IMR-90 (cell line): Measurements from ENCODE around the gene MROH2A. TPM values are rescaled to one million over a fixed set of nuclear protein-coding genes. Genes with fewer than 3 reads are reported as not detected.

Experiments used
- ATAC-seq: fragments of 200-7000 bp; cut with Tn5 transposase; 2 replicates; pipeline ENCODE4 v1.9.1; 2020; ENCODE audit warnings: low read depth, mild to moderate bottlenecking, moderate library complexity
- BruUV-seq: library from RNA; stranded (reverse); fragments of 400-500 nt; replicated peaks from 2 replicates; lab custom pipeline; 2021; lab: Mats Ljungman, UMichigan
- CTCF ChIA-PET: fragments of 300-600 bp; formaldehyde crosslinking; extraction: SDS; loops from one replicate; lab custom pipeline; 2021; ENCODE audit warnings: antibody characterized with exemption; lab: Yijun Ruan, JAX
- POLR2A ChIA-PET: fragments of 300-600 bp; sonication (Branson Sonifier 250); formaldehyde crosslinking; loops from one replicate; lab custom pipeline; 2022; ENCODE audit warnings: antibody characterized with exemption; ENCODE audit not compliant: unreplicated experiment; lab: Charles Lee
- DNase-seq: peaks from one replicate; pipeline ENCODE4 v3.0.0; 2013
- H2AFZ ChIP-seq: replicated peaks from 2 replicates; pipeline ENCODE3; 2013; ENCODE audit warnings: low read length, mild to moderate bottlenecking; ENCODE audit not compliant: poor library complexity
- H2AK5ac ChIP-seq: 2 replicates; pipeline ENCODE4 v1.6.1; 2013; ENCODE audit warnings: low read depth, low read length, inconsistent platforms
- H2AK9ac ChIP-seq: replicated peaks from 2 replicates; pipeline ENCODE3; 2013; ENCODE audit warnings: mild to moderate bottlenecking, low read depth, low read length, moderate library complexity; ENCODE audit not compliant: poor library complexity
- H2BK120ac ChIP-seq: 2 replicates; pipeline ENCODE4 v1.6.1; 2013; ENCODE audit warnings: low read depth, low read length, inconsistent platforms
- H2BK15ac ChIP-seq: 3 replicates; pipeline ENCODE4 v1.6.1; 2013; ENCODE audit warnings: low read depth, low read length, inconsistent platforms
- H2BK20ac ChIP-seq: 2 replicates; pipeline ENCODE4 v1.6.1; 2013; ENCODE audit warnings: low read depth, mild to moderate bottlenecking, inconsistent platforms, low read length, moderate library complexity
- H2BK5ac ChIP-seq: 2 replicates; pipeline ENCODE4 v1.6.1; 2013; ENCODE audit warnings: mild to moderate bottlenecking, low read depth, low read length, inconsistent platforms; ENCODE audit not compliant: poor library complexity, severe bottlenecking
- H3K14ac ChIP-seq: replicated peaks from 2 replicates; pipeline ENCODE4 v1.6.1; 2013; ENCODE audit warnings: low read depth, low read length, inconsistent platforms
- H3K18ac ChIP-seq: 2 replicates; pipeline ENCODE4 v1.6.1; 2013; ENCODE audit warnings: low read depth, low read length, control low read depth
- H3K23ac ChIP-seq: 2 replicates; pipeline ENCODE4 v1.6.1; 2013; ENCODE audit warnings: low read depth, low read length, inconsistent platforms
- H3K27ac ChIP-seq: 2 replicates; pipeline ENCODE4 v1.5.1; 2013; ENCODE audit warnings: mild to moderate bottlenecking, control low read depth, low read length; ENCODE audit not compliant: insufficient read depth
- H3K27me3 ChIP-seq: 2 replicates; pipeline ENCODE4 v1.6.1; 2013; ENCODE audit warnings: low read length; ENCODE audit not compliant: control insufficient read depth, insufficient read depth
- H3K36me3 ChIP-seq: 2 replicates; pipeline ENCODE4 v1.6.1; 2013; ENCODE audit warnings: low read length, mixed read lengths; ENCODE audit not compliant: control insufficient read depth, insufficient read depth
- H3K4ac ChIP-seq: 2 replicates; pipeline ENCODE4 v1.6.1; 2013; ENCODE audit warnings: low read depth, low read length, inconsistent platforms
- H3K4me1 ChIP-seq: 2 replicates; pipeline ENCODE4 v1.6.1; 2013; ENCODE audit warnings: low read length, mixed read lengths; ENCODE audit not compliant: control insufficient read depth, insufficient read depth
- H3K4me2 ChIP-seq: 2 replicates; pipeline ENCODE4 v1.6.1; 2013; ENCODE audit warnings: low read depth, mild to moderate bottlenecking, control low read depth, low read length, moderate library complexity
- H3K4me3 ChIP-seq: 2 replicates; pipeline ENCODE4 v1.5.1; 2013; ENCODE audit warnings: low read depth, mild to moderate bottlenecking, control low read depth, low read length, moderate library complexity; ENCODE audit not compliant: insufficient read depth
- H3K56ac ChIP-seq: 2 replicates; pipeline ENCODE4 v1.6.1; 2013; ENCODE audit warnings: low read length, inconsistent platforms; ENCODE audit not compliant: insufficient read depth; ENCODE audit errors: extremely low read depth
- H3K79me1 ChIP-seq, 2 experiments: 2 replicates each; pipeline ENCODE4 v1.6.1; 2013; ENCODE audit warnings: low read length in 2 of 2, inconsistent platforms in 1 of 2, low read depth in 1 of 2
- H3K9ac ChIP-seq: 2 replicates; pipeline ENCODE4 v1.6.1; 2013; ENCODE audit warnings: low read depth, low read length, control low read depth
- H3K9me1 ChIP-seq: 2 replicates; pipeline ENCODE4 v1.6.1; 2013; ENCODE audit warnings: low read length, inconsistent platforms; ENCODE audit not compliant: insufficient read depth
- H3K9me3 ChIP-seq: 2 replicates; pipeline ENCODE4 v1.6.1; 2013; ENCODE audit warnings: low read length; ENCODE audit not compliant: control insufficient read depth, insufficient read depth
- H4K20me1 ChIP-seq: 2 replicates; pipeline ENCODE4 v1.6.1; 2013; ENCODE audit warnings: low read length, inconsistent platforms; ENCODE audit not compliant: insufficient read depth
- H4K5ac ChIP-seq: 2 replicates; pipeline ENCODE4 v1.6.1; 2013; ENCODE audit warnings: mild to moderate bottlenecking, low read depth, low read length, control low read depth
- H4K8ac ChIP-seq, 2 experiments: 2 replicates each; pipeline ENCODE4 v1.6.1; 2013; ENCODE audit warnings: low read depth in 2 of 2, low read length in 2 of 2, control low read depth in 1 of 2, inconsistent platforms in 1 of 2
- H4K91ac ChIP-seq: 2 replicates; pipeline ENCODE4 v1.6.1; 2013; ENCODE audit warnings: low read depth, low read length, inconsistent platforms; ENCODE audit not compliant: insufficient read depth
- CHD1 ChIP-seq: IDR thresholded peaks from 2 replicates; pipeline ENCODE4 v1.6.1; 2012; ENCODE audit warnings: low read depth, low read length, improper control_type of control experiment
- FOS ChIP-seq: fragments of 150-350 bp; IDR thresholded peaks from 2 replicates; pipeline ENCODE4 v1.6.1; 2016; ENCODE audit warnings: low read depth, low read length
- MXI1 ChIP-seq: IDR thresholded peaks from 2 replicates; pipeline ENCODE4 v1.6.1; 2012; ENCODE audit warnings: low read depth, mild to moderate bottlenecking, low read length, moderate library complexity, borderline replicate concordance
- NFE2L2 ChIP-seq: fragments of 150-350 bp; IDR thresholded peaks from 2 replicates; pipeline ENCODE4 v1.6.1; 2016; ENCODE audit warnings: low read depth, mild to moderate bottlenecking, low read length
- RAD21 ChIP-seq: IDR thresholded peaks from 2 replicates; pipeline ENCODE4 v1.6.1; 2012; ENCODE audit warnings: low read length, improper control_type of control experiment
- RCOR1 ChIP-seq: IDR thresholded peaks from 2 replicates; pipeline ENCODE4 v1.6.1; 2012; ENCODE audit warnings: mild to moderate bottlenecking, low read length, improper control_type of control experiment; ENCODE audit not compliant: insufficient replicate concordance
- WGBS, 2 experiments: methylation state at CpG; one replicate each; pipeline versions ENCODE4 v1.1.5 to v1.1.7; 2013; ENCODE audit warnings: missing lambda C conversion rate in 2 of 2; ENCODE audit not compliant: insufficient read length in 1 of 2; ENCODE audit errors: extremely low coverage in 2 of 2; 5-methylcytosine and 5-hydroxymethylcytosine counted together
- dilution Hi-C: fragments of 300-500 bp; cut with HindIII; formaldehyde crosslinking; loops from one replicate; pipeline ENCODE4 v1.14.3; 2018; ENCODE audit warnings: low sequenced_read_pairs; ENCODE audit not compliant: unreplicated experiment
- in situ Hi-C: fragments of 300-500 bp; cut with MboI; formaldehyde crosslinking; loops from 3 replicates; pipeline ENCODE4 v1.14.3; 2019; ENCODE audit warnings: low sequenced_read_pairs, inconsistent platforms, mixed read lengths
- intact Hi-C: fragments of 100-400 bp; cut with micrococcal nuclease; formaldehyde crosslinking; loops from 2 replicates; pipeline ENCODE4 v1.10.0; 2022
- polyA plus RNA-seq, 3 experiments: library from polyadenylated mRNA; depleted of rRNA; stranded (reverse); fragments of >200 nt; gene quantifications; 2 replicates each; pipeline ENCODE4 v1.2.3, GENCODE V29; 2012; ENCODE audit warnings: low replicate concordance in 1 of 3
- total RNA-seq: library from RNA; depleted of rRNA; stranded (reverse); fragments of >200 nt; gene quantifications from 2 replicates; pipeline ENCODE4 v1.2.3, GENCODE V29; 2012
- TF ChIP-seq, protein P1 (sequence below): fragments of 150-350 bp; IDR thresholded peaks from 2 replicates; pipeline ENCODE4 v1.6.1; 2017; ENCODE audit warnings: mild to moderate bottlenecking, antibody characterized with exemption, low read length, low read depth
- TF ChIP-seq, protein P2 (sequence below): conservative IDR thresholded peaks from 2 replicates; pipeline ENCODE4 v1.5.1; 2012; ENCODE audit warnings: mild to moderate bottlenecking, low read depth, low read length, improper control_type of control experiment

Gene MROH2A
- total and polyA plus RNA-seq, 2 of the 4 experiments (the other 2 are of a cell fraction), result not detected

DNA sequence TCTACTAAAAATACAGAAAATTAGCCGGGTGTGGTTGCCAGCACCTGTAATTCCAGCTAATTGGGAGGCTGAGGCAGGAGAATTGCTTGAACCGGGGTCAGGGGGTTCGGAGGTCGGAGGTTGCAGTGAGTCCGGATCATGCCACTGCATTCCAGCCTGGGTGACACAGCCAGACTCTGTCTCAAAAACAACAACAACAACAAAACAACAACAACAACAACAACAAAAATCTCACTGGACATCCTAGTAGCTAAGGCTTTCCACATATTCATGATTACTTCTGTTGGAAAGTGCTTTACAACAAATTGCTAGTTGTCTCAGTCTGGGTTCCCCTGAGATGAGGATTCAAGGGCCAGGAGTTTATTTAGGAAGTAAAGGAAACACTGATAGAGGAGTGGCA lies 4.3 kb upstream of the MROH2A start:
- Histone ChIP-seq H3K4ac (no peak overlapping the region), H3K9me3 (peaks cover 3% of the 10 kb centered on the region; the same call in 1 of the 2 replicates), H2AK5ac (no peak overlapping the region), H2BK20ac (no peak overlapping the region), H3K27me3 (no peaks in the 10 kb centered on the region), H3K27ac (no peak overlapping the region), H3K4me1 (no peaks in the 10 kb centered on the region), H3K56ac (no peak overlapping the region), H4K20me1 (no peaks in the 10 kb centered on the region), H4K91ac (no peak overlapping the region), H3K23ac (no peak overlapping the region), H3K18ac (no peak overlapping the region), H3K14ac (no peak overlapping the region), H3K9ac (no peak overlapping the region), H3K79me1 (no peaks in the 10 kb centered on the region), H3K36me3 (no peaks in the 10 kb centered on the region), H2BK15ac (no peak overlapping the region), H2AFZ (no peak overlapping the region), H2BK120ac (no peak overlapping the region), H4K8ac (no peak overlapping the region), H2AK9ac (no peak overlapping the region), H4K5ac (no peak overlapping the region), H3K4me2 (no peak overlapping the region), H2BK5ac (no peak overlapping the region), H3K9me1 (no peaks in the 10 kb centered on the region), H3K4me3 (no peak overlapping the region)
- TF ChIP-seq, protein P1, sequence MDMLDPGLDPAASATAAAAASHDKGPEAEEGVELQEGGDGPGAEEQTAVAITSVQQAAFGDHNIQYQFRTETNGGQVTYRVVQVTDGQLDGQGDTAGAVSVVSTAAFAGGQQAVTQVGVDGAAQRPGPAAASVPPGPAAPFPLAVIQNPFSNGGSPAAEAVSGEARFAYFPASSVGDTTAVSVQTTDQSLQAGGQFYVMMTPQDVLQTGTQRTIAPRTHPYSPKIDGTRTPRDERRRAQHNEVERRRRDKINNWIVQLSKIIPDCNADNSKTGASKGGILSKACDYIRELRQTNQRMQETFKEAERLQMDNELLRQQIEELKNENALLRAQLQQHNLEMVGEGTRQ, result no peak
- TF ChIP-seq FOS, result no peak
- TF ChIP-seq RAD21, result no peak
- no peak for TF ChIP-seq RCOR1
- TF ChIP-seq CHD1, result no peak
- TF ChIP-seq MXI1, result no peak
- TF ChIP-seq, protein P2, sequence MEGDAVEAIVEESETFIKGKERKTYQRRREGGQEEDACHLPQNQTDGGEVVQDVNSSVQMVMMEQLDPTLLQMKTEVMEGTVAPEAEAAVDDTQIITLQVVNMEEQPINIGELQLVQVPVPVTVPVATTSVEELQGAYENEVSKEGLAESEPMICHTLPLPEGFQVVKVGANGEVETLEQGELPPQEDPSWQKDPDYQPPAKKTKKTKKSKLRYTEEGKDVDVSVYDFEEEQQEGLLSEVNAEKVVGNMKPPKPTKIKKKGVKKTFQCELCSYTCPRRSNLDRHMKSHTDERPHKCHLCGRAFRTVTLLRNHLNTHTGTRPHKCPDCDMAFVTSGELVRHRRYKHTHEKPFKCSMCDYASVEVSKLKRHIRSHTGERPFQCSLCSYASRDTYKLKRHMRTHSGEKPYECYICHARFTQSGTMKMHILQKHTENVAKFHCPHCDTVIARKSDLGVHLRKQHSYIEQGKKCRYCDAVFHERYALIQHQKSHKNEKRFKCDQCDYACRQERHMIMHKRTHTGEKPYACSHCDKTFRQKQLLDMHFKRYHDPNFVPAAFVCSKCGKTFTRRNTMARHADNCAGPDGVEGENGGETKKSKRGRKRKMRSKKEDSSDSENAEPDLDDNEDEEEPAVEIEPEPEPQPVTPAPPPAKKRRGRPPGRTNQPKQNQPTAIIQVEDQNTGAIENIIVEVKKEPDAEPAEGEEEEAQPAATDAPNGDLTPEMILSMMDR, result no peak
- no peak for TF ChIP-seq NFE2L2
- ATAC-seq, result no peak
- in situ Hi-C loops (no loop called here), dilution Hi-C loops (no loop called here), intact Hi-C loops (no loop called here)
- ChIA-PET POLR2A (no interaction called here), CTCF (no interaction called here)
- no peak for DNase-seq
- no TSS peak for BruUV-seq
- no CpG with 5 or more reads among the region's 5 CpGs for WGBS, 2 experiments
